Measurements from ENCODE around the gene XPR1.

Gene XPR1

GRCh38 chr1:180912801-180913565, 281.2 kb downstream of the XPR1 start, which contains the start of gene KIAA1614:
Gene KIAA1614, plus strand, starts transcription at chr1:180912897. Its CDS starts 347 bp downstream, at chr1:180913244.
- Histone ChIP-seq H3K9ac (ENCODE audit: low read length) (peak within 1 kb of the TSS; percentile 67), H3K27me3 (ENCODE audit: control insufficient read depth, insufficient read depth, low read length) (peaks cover 29% of the 10 kb centered on the region), H3K9me3 (ENCODE audit: control insufficient read depth, low read depth, low read length) (no peaks in the 10 kb centered on the region), H3K36me3 (ENCODE audit: control insufficient read depth, low read depth, low read length) (no peaks in the 10 kb centered on the region), H3K4me3 (ENCODE audit: low read length) (peak within 1 kb of the TSS; percentile 68), H3K27ac (ENCODE audit: low read length) (no peak within 1 kb of the TSS), H3K4me1 (ENCODE audit: control insufficient read depth, low read depth, low read length) (no peaks in the 10 kb centered on the region)

- H3K4me1 ChIP-seq (ENCODE audit: control insufficient read depth, low read depth, low read length) = no peaks in the 10 kb centered on the region
- no peaks in the 10 kb centered on the region for H3K36me3 ChIP-seq (ENCODE audit: control insufficient read depth, low read depth, low read length)
- no peak overlapping the region for H3K27ac ChIP-seq (ENCODE audit: low read length)
- H3K4me3 ChIP-seq (ENCODE audit: low read length) = no peak overlapping the region
- H3K9me3 ChIP-seq (ENCODE audit: control insufficient read depth, low read depth, low read length) = no peaks in the 10 kb centered on the region
- H3K27me3 ChIP-seq (ENCODE audit: control insufficient read depth, insufficient read depth, low read length) = peaks cover 29% of the 10 kb centered on the region
- no peak overlapping the region for H3K9ac ChIP-seq (ENCODE audit: low read length)
Observed at GRCh38 chr1:180915426-180915965, 283.7 kb downstream of the XPR1 start.

DNA sequence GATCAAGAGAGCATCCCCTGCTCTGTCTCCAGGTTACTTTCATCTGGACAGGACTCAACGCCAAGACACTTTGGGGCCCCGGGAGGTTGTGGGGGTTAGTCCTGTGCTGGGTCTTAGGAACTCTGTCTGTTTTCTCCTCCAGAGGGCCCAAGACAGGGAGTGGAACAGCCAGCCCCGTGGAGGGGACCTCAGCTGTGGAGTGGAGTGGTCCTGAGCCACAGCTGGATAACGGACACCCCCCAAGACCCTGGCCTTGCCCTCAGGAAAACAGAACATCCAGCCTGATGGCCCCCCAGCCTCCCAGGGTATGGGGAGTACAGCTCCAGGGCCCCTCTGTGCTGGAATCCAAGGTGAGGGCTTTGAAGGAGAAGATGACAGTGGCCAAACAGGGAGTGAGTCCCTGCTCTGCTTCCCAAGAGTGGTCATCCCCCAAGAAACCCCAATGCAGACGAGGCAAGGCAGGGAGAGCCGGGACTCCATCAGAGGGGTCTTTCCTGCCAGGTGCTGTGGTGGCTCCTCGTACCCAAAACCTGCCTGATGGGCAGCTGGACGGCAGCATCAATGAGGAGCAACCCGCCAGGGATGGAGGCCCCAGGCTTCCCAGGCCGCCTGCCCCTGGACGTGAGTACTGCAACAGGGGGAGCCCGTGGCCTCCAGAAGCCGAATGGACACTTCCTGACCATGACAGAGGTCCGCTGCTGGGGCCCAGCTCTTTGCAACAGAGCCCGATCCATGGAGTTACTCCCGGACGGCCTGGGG, 284.4 kb downstream of the XPR1 start:
- no peaks in the 10 kb centered on the region for H3K36me3 ChIP-seq (ENCODE audit: control insufficient read depth, low read depth, low read length)
- H3K27me3 ChIP-seq (ENCODE audit: control insufficient read depth, insufficient read depth, low read length) = peaks cover 25% of the 10 kb centered on the region
- no peak overlapping the region for H3K27ac ChIP-seq (ENCODE audit: low read length)
- H3K4me3 ChIP-seq (ENCODE audit: low read length) = no peak overlapping the region
- H3K9me3 ChIP-seq (ENCODE audit: control insufficient read depth, low read depth, low read length) = no peaks in the 10 kb centered on the region
- no peaks in the 10 kb centered on the region for H3K4me1 ChIP-seq (ENCODE audit: control insufficient read depth, low read depth, low read length)
- no peak overlapping the region for H3K9ac ChIP-seq (ENCODE audit: low read length)

DNA sequence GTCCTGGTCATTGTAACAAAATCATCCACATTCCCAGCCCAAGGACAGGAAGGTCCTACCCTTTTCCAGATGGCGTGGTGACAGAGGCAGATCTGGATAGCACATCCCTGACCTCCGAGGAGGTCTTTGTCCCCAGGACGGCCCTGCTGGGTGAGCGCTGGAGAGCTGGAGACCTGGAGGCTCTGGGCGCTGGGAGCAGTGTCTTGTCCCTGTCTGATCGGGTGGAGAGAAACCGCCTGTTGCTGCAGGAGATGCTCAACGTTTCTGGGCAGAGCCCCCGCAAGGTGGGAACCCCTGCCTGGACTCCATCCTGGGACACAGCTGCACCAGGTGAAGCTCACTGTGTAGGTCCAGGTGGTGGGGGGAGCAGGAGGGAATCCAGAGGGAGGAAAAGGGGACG, 284.9 kb downstream of the XPR1 start:
- Histone ChIP-seq H3K9me3 (ENCODE audit: control insufficient read depth, low read depth, low read length) (no peaks in the 10 kb centered on the region), H3K27me3 (ENCODE audit: control insufficient read depth, insufficient read depth, low read length) (peaks cover 19% of the 10 kb centered on the region), H3K4me3 (ENCODE audit: low read length) (no peak overlapping the region), H3K4me1 (ENCODE audit: control insufficient read depth, low read depth, low read length) (peaks cover under 1% of the 10 kb centered on the region), H3K9ac (ENCODE audit: low read length) (no peak overlapping the region), H3K36me3 (ENCODE audit: control insufficient read depth, low read depth, low read length) (no peaks in the 10 kb centered on the region), H3K27ac (ENCODE audit: low read length) (no peak overlapping the region)

GRCh38 chr1:180917306-180918065, 285.7 kb downstream of the XPR1 start:
- Histone ChIP-seq H3K4me1 (ENCODE audit: control insufficient read depth, low read depth, low read length) (peaks cover 8% of the 10 kb centered on the region), H3K27ac (ENCODE audit: low read length) (no peak overlapping the region), H3K9me3 (ENCODE audit: control insufficient read depth, low read depth, low read length) (no peaks in the 10 kb centered on the region), H3K27me3 (ENCODE audit: control insufficient read depth, insufficient read depth, low read length) (peaks cover 12% of the 10 kb centered on the region), H3K9ac (ENCODE audit: low read length) (no peak overlapping the region), H3K36me3 (ENCODE audit: control insufficient read depth, low read depth, low read length) (no peaks in the 10 kb centered on the region), H3K4me3 (ENCODE audit: low read length) (no peak overlapping the region)

DNA sequence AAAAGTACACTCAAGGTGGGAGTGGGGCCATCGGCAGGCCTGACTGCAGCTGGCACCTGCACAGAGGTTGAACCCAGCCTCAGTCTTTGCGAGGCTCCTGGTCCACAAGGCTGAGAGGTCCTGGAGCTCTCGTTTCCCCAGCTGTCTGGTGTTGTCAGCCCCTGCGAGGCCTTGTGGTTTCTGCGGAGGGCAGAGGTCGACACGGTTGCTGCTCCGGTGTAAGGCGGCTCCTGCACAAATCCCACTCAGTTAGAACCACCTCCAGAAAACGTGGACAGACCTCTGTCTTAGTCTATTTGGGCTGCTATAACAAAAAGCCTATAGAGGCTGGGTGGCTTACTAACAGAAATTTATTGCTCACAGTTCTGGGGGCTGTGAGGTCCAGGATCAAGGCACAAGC, 286.7 kb downstream of the XPR1 start:
- Histone ChIP-seq H3K27me3 (ENCODE audit: control insufficient read depth, insufficient read depth, low read length) (peaks cover 8% of the 10 kb centered on the region), H3K36me3 (ENCODE audit: control insufficient read depth, low read depth, low read length) (no peaks in the 10 kb centered on the region), H3K4me1 (ENCODE audit: control insufficient read depth, low read depth, low read length) (peaks cover 16% of the 10 kb centered on the region), H3K27ac (ENCODE audit: low read length) (no peak overlapping the region), H3K9ac (ENCODE audit: low read length) (no peak overlapping the region), H3K9me3 (ENCODE audit: control insufficient read depth, low read depth, low read length) (no peaks in the 10 kb centered on the region), H3K4me3 (ENCODE audit: low read length) (no peak overlapping the region)

- H3K27me3 ChIP-seq (ENCODE audit: control insufficient read depth, insufficient read depth, low read length) = peaks cover under 1% of the 10 kb centered on the region
- H3K9ac ChIP-seq (ENCODE audit: low read length) = no peak overlapping the region
- no peaks in the 10 kb centered on the region for H3K36me3 ChIP-seq (ENCODE audit: control insufficient read depth, low read depth, low read length)
- no peak overlapping the region for H3K4me3 ChIP-seq (ENCODE audit: low read length)
- H3K27ac ChIP-seq (ENCODE audit: low read length) = no peak overlapping the region
- peaks cover 24% of the 10 kb centered on the region for H3K4me1 ChIP-seq (ENCODE audit: control insufficient read depth, low read depth, low read length)
- H3K9me3 ChIP-seq (ENCODE audit: control insufficient read depth, low read depth, low read length) = no peaks in the 10 kb centered on the region
Observed at GRCh38 chr1:180919183-180919700, 287.4 kb downstream of the XPR1 start.

DNA sequence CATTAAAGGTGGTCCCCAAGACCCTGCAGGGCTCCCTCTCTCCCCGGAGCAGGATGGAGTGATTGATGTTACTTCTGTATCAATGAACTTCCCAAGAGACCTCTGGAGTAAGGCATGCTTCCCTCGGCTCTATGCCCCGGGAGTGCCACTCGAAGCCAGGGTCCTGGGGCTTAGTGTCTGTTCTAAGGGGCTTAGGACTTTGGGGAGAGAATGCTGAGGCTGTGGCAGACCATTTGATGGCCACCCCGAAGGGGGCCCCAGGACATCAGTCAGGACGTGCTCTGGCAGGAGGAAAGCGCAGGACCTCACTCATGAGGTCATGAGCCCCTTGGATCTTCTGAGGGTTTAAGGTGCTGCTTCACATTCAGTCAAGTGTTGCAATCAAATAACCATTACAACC, 288.4 kb downstream of the XPR1 start:
- Histone ChIP-seq H3K9me3 (ENCODE audit: control insufficient read depth, low read depth, low read length) (no peaks in the 10 kb centered on the region), H3K9ac (ENCODE audit: low read length) (no peak overlapping the region), H3K4me3 (ENCODE audit: low read length) (no peak overlapping the region), H3K27me3 (ENCODE audit: control insufficient read depth, insufficient read depth, low read length) (no peaks in the 10 kb centered on the region), H3K36me3 (ENCODE audit: control insufficient read depth, low read depth, low read length) (no peaks in the 10 kb centered on the region), H3K27ac (ENCODE audit: low read length) (no peak overlapping the region), H3K4me1 (ENCODE audit: control insufficient read depth, low read depth, low read length) (peaks cover 31% of the 10 kb centered on the region)

GRCh38 chr1:180920702-180921101, 288.9 kb downstream of the XPR1 start:
- H3K27ac ChIP-seq (ENCODE audit: low read length) = no peak overlapping the region
- no peak overlapping the region for H3K9ac ChIP-seq (ENCODE audit: low read length)
- H3K9me3 ChIP-seq (ENCODE audit: control insufficient read depth, low read depth, low read length) = no peaks in the 10 kb centered on the region
- H3K4me3 ChIP-seq (ENCODE audit: low read length) = no peak overlapping the region
- no peaks in the 10 kb centered on the region for H3K27me3 ChIP-seq (ENCODE audit: control insufficient read depth, insufficient read depth, low read length)
- H3K36me3 ChIP-seq (ENCODE audit: control insufficient read depth, low read depth, low read length) = no peaks in the 10 kb centered on the region
- H3K4me1 ChIP-seq (ENCODE audit: control insufficient read depth, low read depth, low read length) = peaks cover 36% of the 10 kb centered on the region

DNA sequence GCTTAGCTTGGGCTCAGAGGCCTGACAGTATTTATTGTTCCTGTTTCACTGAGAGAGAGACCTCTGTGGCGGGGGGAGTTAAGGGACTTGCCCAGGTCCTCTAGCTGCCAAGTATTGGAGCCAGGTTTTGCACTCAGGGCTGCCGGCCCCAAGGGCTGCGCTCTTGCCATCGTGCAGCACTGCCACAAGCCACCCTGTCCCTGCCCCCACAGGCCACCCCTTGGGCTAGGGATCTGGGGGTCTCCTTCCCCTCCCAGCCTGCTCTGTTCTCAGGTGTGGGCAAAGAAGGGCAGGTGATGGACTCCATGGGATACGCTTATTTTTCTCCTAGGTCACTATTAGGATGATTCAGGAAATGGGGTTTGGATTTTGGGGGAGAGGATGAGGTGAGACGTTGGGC, 289.6 kb downstream of the XPR1 start:
- H3K4me3 ChIP-seq (ENCODE audit: low read length) = no peak overlapping the region
- H3K27me3 ChIP-seq (ENCODE audit: control insufficient read depth, insufficient read depth, low read length) = no peaks in the 10 kb centered on the region
- no peak overlapping the region for H3K27ac ChIP-seq (ENCODE audit: low read length)
- H3K9ac ChIP-seq (ENCODE audit: low read length) = no peak overlapping the region
- peaks cover 43% of the 10 kb centered on the region for H3K4me1 ChIP-seq (ENCODE audit: control insufficient read depth, low read depth, low read length)
- no peaks in the 10 kb centered on the region for H3K36me3 ChIP-seq (ENCODE audit: control insufficient read depth, low read depth, low read length)
- no peaks in the 10 kb centered on the region for H3K9me3 ChIP-seq (ENCODE audit: control insufficient read depth, low read depth, low read length)
